H9 (cell line): ENCODE results near the gene NUBPL. TPM values are rescaled to one million over a fixed set of nuclear protein-coding genes. Genes with fewer than 3 reads are reported as not detected.

Experiments used
- DNase-seq: peaks from one replicate; pipeline ENCODE4 v3.0.0-alpha.2; 2017
- H2AFZ ChIP-seq: one replicate; pipeline ENCODE4 v1.6.1; 2013; ENCODE audit warnings: mild to moderate bottlenecking, low read length, control low read depth, moderate library complexity
- H2AK5ac ChIP-seq: 2 replicates; pipeline ENCODE4 v1.6.1; 2013; ENCODE audit warnings: low read length, control low read depth, mixed read lengths; ENCODE audit not compliant: insufficient read length
- H2BK120ac ChIP-seq: one replicate; pipeline ENCODE4 v1.6.1; 2013; ENCODE audit warnings: low read depth, mild to moderate bottlenecking, low read length, control low read depth, inconsistent platforms; ENCODE audit not compliant: poor library complexity, severe bottlenecking
- H2BK12ac ChIP-seq: 2 replicates; pipeline ENCODE4 v1.6.1; 2013; ENCODE audit warnings: low read length, control low read depth, mixed read lengths, low read depth; ENCODE audit not compliant: insufficient read length
- H2BK15ac ChIP-seq: 2 replicates; pipeline ENCODE4 v1.6.1; 2013; ENCODE audit warnings: low read depth, low read length, control low read depth
- H2BK20ac ChIP-seq: one replicate; pipeline ENCODE4 v1.6.1; 2013; ENCODE audit warnings: low read depth, mild to moderate bottlenecking, low read length, control low read depth, inconsistent platforms; ENCODE audit not compliant: poor library complexity, severe bottlenecking
- H2BK5ac ChIP-seq: 2 replicates; pipeline ENCODE4 v1.6.1; 2013; ENCODE audit warnings: low read length, control low read depth, mixed read lengths; ENCODE audit not compliant: insufficient read length
- H3K14ac ChIP-seq: 2 replicates; pipeline ENCODE4 v1.6.1; 2013; ENCODE audit warnings: low read length, control low read depth; ENCODE audit not compliant: insufficient read depth
- H3K18ac ChIP-seq: 2 replicates; pipeline ENCODE4 v1.6.1; 2013; ENCODE audit warnings: low read depth, mild to moderate bottlenecking, mixed read lengths, low read length, control low read depth; ENCODE audit not compliant: insufficient read length
- H3K23ac ChIP-seq: 2 replicates; pipeline ENCODE4 v1.6.1; 2013; ENCODE audit warnings: low read length, control low read depth, mixed read lengths, low read depth; ENCODE audit not compliant: insufficient read length
- H3K23me2 ChIP-seq: 2 replicates; pipeline ENCODE4 v1.6.1; 2013; ENCODE audit warnings: low read depth, mild to moderate bottlenecking, mixed read lengths, low read length, control low read depth; ENCODE audit not compliant: insufficient read length, poor library complexity, severe bottlenecking
- H3K27ac ChIP-seq: 2 replicates; pipeline ENCODE4 v1.5.1; 2013; ENCODE audit warnings: low read length, control low read depth, mixed read lengths, low read depth; ENCODE audit not compliant: insufficient read length
- H3K27me3 ChIP-seq: 2 replicates; pipeline ENCODE4 v1.6.1; 2013; ENCODE audit warnings: low read length, control low read depth, inconsistent platforms; ENCODE audit not compliant: insufficient read depth
- H3K4ac ChIP-seq: 2 replicates; pipeline ENCODE4 v1.6.1; 2013; ENCODE audit warnings: low read depth, mild to moderate bottlenecking, control low read depth, inconsistent platforms, low read length, moderate library complexity
- H3K4me1 ChIP-seq: 2 replicates; pipeline ENCODE4 v1.6.1; 2013; ENCODE audit warnings: low read length, control low read depth, inconsistent platforms; ENCODE audit not compliant: insufficient read depth
- H3K4me2 ChIP-seq: 2 replicates; pipeline ENCODE4 v1.6.1; 2013; ENCODE audit warnings: low read length, control low read depth, mixed read lengths; ENCODE audit not compliant: insufficient read length, insufficient read depth
- H3K56ac ChIP-seq: 2 replicates; pipeline ENCODE4 v1.6.1; 2013; ENCODE audit warnings: low read depth, mild to moderate bottlenecking, mixed read lengths, low read length, control low read depth; ENCODE audit not compliant: insufficient read length
- H3K79me1 ChIP-seq: 2 replicates; pipeline ENCODE4 v1.6.1; 2013; ENCODE audit warnings: low read depth, mild to moderate bottlenecking, moderate library complexity, low read length, control low read depth, inconsistent platforms; ENCODE audit not compliant: insufficient read depth, poor library complexity, severe bottlenecking
- H3K79me2 ChIP-seq: 2 replicates; pipeline ENCODE4 v1.6.1; 2013; ENCODE audit warnings: low read length, control low read depth, inconsistent platforms; ENCODE audit not compliant: insufficient read depth
- H3K9ac ChIP-seq: 2 replicates; pipeline ENCODE4 v1.6.1; 2013; ENCODE audit warnings: low read length, control low read depth, mixed read lengths; ENCODE audit not compliant: insufficient read length; ENCODE audit errors: extremely low read depth
- H3K9me3 ChIP-seq: one replicate; pipeline ENCODE4 v1.6.1; 2013; ENCODE audit warnings: low read depth, low read length, inconsistent platforms; ENCODE audit not compliant: control insufficient read depth
- H3T11ph ChIP-seq: one replicate; pipeline ENCODE4 v1.6.1; 2013; ENCODE audit warnings: mild to moderate bottlenecking, low read length, control low read depth, inconsistent platforms
- H4K20me1 ChIP-seq: one replicate; pipeline ENCODE4 v1.6.1; 2013; ENCODE audit not compliant: control insufficient read depth, insufficient read length, insufficient read depth
- H4K5ac ChIP-seq: 2 replicates; pipeline ENCODE4 v1.6.1; 2013; ENCODE audit warnings: low read depth, mild to moderate bottlenecking, mixed read lengths, low read length, control low read depth; ENCODE audit not compliant: insufficient read length
- H4K8ac ChIP-seq: replicated peaks from 2 replicates; pipeline ENCODE4 v1.6.1; 2013; ENCODE audit warnings: low read length, control low read depth, mixed read lengths, low read depth; ENCODE audit not compliant: insufficient read length
- H4K91ac ChIP-seq: 2 replicates; pipeline ENCODE4 v1.6.1; 2013; ENCODE audit warnings: low read depth, mild to moderate bottlenecking, moderate library complexity, mixed read lengths, low read length, control low read depth; ENCODE audit not compliant: insufficient read length
- H3K27ac Mint-ChIP-seq, 3 experiments: 2 replicates in 2 of 3; 3 replicates in 1 of 3; pipeline ENCODE4 v1.8.0; 2020 to 2021; ENCODE audit warnings: mixed read lengths in 3 of 3, mild to moderate bottlenecking in 1 of 3, moderate library complexity in 1 of 3
- H3K27me3 Mint-ChIP-seq: 2 replicates; pipeline ENCODE4 v1.8.0; 2021; ENCODE audit warnings: low read depth, mild to moderate bottlenecking, moderate library complexity, mixed read lengths
- H3K36me3 Mint-ChIP-seq, 3 experiments: 2 replicates in 2 of 3; 3 replicates in 1 of 3; pipeline ENCODE4 v1.8.0; 2020 to 2021; ENCODE audit warnings: low read depth in 3 of 3, mixed read lengths in 3 of 3; ENCODE audit not compliant: insufficient read depth in 1 of 3
- H3K4me1 Mint-ChIP-seq, 2 experiments: 2 replicates each; pipeline ENCODE4 v1.8.0; 2020; ENCODE audit warnings: mixed read lengths in 2 of 2
- H3K4me3 Mint-ChIP-seq, 2 experiments: 2 replicates in 1 of 2; 3 replicates in 1 of 2; pipeline ENCODE4 v1.8.0; 2020 to 2021; ENCODE audit warnings: mild to moderate bottlenecking in 2 of 2, mixed read lengths in 2 of 2, moderate library complexity in 1 of 2
- H3K9me3 Mint-ChIP-seq, 2 experiments: 2 replicates in 1 of 2; 3 replicates in 1 of 2; pipeline ENCODE4 v1.8.0; 2020; ENCODE audit warnings: mild to moderate bottlenecking in 2 of 2, mixed read lengths in 2 of 2, moderate library complexity in 1 of 2
- WGBS: extraction: QIAGEN DNeasy Blood & Tissue Kit; methylation state at CpG from one replicate; pipeline ENCODE4 v1.1.7; 2013; ENCODE audit warnings: missing lambda C conversion rate, low lambda C conversion rate, mixed read lengths; ENCODE audit not compliant: insufficient read length; ENCODE audit errors: extremely low coverage; 5-methylcytosine and 5-hydroxymethylcytosine counted together
- total RNA-seq: library from RNA; stranded (reverse); gene quantifications from 2 replicates; pipeline ENCODE4 v1.2.1, GENCODE V29; 2021
- TF ChIP-seq, protein P1 (sequence below): fragments of 200-600 bp; sonication (generic); conservative IDR thresholded peaks from 3 replicates; pipeline ENCODE4 v1.8.0; 2021; ENCODE audit warnings: antibody characterized with exemption, mild to moderate bottlenecking

The NUBPL gene
- total RNA-seq, 1 experiment from 2014 or later: 14.8 TPM

DNA sequence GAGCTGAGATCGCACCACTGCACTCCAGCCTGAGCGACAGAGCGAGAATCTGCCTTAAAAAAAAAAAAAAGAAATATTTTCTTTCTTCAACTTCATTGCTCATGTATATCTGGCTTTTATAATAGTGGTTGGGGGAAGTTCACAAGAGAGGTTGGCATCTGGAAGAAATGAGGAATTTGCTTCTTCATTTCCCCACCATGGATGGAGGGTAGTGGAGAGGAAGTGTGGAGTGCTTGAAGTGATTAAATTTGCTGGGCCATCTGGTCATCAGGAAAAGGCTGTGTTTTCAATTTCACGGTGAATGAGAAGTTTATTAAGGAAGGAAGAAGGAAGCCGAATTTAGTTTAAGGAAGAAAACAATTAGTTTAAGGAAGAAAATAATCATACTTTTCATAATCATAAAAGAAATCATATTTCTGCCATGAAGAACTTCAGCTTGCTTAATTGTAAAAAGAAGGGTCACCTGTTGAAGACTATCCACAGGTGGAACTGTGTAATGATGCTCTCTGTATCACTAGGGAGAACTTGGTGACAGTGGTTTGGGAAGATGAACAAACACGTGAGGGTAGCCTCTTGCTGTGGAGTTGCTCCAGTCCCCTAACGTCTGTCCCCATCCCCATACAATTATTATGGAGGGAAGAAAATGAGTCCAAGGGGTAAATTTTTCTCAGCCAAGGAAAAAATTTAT is 318.6 kb downstream of the NUBPL start:
- Mint-ChIP-seq H3K4me3 (no peak overlapping the region), H3K36me3 (no peaks in the 10 kb centered on the region), H3K27me3 (no peaks in the 10 kb centered on the region), H3K27ac (no peak overlapping the region; a peak in 1 of 7 replicates), H3K9me3 (no peaks in the 10 kb centered on the region), H3K4me1 (peaks cover 0 to under 1% of the 10 kb centered on the region in 2 experiments; a peak in 1 of 4 replicates)
- Histone ChIP-seq H3K9me3 (no peaks in the 10 kb centered on the region), H3K14ac (no peak overlapping the region), H4K91ac (no peak overlapping the region), H4K5ac (no peak overlapping the region), H3K18ac (no peak overlapping the region), H4K8ac (no peak overlapping the region), H3K9ac (no peak overlapping the region), H3K4me1 (no peaks in the 10 kb centered on the region), H4K20me1 (no peaks in the 10 kb centered on the region), H3K23ac (no peak overlapping the region), H3K56ac (no peak overlapping the region), H3K4me2 (no peak overlapping the region), H3K4ac (no peak overlapping the region), H3K27ac (no peak overlapping the region), H3K27me3 (no peaks in the 10 kb centered on the region), H3K23me2 (no peaks in the 10 kb centered on the region), H2AFZ (no peak overlapping the region), H3K79me2 (no peaks in the 10 kb centered on the region), H3T11ph (no peak overlapping the region), H2BK12ac (no peak overlapping the region), H2BK20ac (no peak overlapping the region), H3K79me1 (no peaks in the 10 kb centered on the region), H2AK5ac (no peak overlapping the region), H2BK5ac (no peak overlapping the region), H2BK15ac (no peak overlapping the region), H2BK120ac (no peak overlapping the region)
- WGBS: no CpG with 5 or more reads among the region's 7 CpGs
- no peak for DNase-seq
- TF ChIP-seq, protein P1, sequence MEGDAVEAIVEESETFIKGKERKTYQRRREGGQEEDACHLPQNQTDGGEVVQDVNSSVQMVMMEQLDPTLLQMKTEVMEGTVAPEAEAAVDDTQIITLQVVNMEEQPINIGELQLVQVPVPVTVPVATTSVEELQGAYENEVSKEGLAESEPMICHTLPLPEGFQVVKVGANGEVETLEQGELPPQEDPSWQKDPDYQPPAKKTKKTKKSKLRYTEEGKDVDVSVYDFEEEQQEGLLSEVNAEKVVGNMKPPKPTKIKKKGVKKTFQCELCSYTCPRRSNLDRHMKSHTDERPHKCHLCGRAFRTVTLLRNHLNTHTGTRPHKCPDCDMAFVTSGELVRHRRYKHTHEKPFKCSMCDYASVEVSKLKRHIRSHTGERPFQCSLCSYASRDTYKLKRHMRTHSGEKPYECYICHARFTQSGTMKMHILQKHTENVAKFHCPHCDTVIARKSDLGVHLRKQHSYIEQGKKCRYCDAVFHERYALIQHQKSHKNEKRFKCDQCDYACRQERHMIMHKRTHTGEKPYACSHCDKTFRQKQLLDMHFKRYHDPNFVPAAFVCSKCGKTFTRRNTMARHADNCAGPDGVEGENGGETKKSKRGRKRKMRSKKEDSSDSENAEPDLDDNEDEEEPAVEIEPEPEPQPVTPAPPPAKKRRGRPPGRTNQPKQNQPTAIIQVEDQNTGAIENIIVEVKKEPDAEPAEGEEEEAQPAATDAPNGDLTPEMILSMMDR: no peak
